ENCODE measurements around the gene KIF5A.

The KIF5A gene

DNA sequence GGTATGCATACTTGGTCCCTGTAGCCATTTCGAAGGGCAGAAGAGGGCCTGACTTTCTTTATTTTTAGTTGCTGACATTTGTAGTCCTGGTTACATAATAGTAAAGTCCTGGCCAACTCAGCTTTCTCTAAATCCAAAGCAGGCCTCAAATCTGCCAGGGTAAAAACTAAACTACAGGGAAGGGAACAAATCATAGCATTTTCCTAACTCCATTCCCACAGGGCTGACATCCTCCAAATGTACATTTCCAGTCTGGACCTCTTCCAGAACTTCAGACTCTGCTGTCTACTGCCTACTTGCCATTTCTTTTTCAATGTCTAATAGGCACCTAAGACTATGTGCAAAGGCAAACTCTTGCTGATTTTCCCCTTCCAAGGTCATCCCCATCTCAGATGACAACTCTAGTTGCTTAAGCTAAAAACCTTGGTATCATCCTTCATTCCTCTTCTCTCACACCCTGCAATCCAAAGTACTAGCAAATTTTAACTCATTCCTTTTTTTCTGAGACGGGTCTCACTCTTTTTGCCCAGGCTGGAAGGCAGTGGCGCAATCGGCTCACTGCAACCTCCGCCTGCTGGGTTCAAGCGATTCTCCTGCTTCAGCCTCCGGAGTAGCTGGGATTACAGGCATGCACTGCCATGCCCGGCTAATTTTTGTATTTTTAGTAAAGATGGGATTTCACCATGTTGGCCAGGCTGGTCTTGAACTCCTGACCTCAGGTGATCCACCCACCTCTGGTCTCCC lies 31.5 kb upstream of the KIF5A start:
- TF ChIP-seq, protein P1, sequence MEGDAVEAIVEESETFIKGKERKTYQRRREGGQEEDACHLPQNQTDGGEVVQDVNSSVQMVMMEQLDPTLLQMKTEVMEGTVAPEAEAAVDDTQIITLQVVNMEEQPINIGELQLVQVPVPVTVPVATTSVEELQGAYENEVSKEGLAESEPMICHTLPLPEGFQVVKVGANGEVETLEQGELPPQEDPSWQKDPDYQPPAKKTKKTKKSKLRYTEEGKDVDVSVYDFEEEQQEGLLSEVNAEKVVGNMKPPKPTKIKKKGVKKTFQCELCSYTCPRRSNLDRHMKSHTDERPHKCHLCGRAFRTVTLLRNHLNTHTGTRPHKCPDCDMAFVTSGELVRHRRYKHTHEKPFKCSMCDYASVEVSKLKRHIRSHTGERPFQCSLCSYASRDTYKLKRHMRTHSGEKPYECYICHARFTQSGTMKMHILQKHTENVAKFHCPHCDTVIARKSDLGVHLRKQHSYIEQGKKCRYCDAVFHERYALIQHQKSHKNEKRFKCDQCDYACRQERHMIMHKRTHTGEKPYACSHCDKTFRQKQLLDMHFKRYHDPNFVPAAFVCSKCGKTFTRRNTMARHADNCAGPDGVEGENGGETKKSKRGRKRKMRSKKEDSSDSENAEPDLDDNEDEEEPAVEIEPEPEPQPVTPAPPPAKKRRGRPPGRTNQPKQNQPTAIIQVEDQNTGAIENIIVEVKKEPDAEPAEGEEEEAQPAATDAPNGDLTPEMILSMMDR (conservative IDR thresholded peaks at IDR 0.05), result no peak
- TF ChIP-seq ZFX (IDR thresholded peaks at IDR 0.05), result no peak
- peak overlapping the region; percentile 88 for H3K27ac ChIP-seq

DNA sequence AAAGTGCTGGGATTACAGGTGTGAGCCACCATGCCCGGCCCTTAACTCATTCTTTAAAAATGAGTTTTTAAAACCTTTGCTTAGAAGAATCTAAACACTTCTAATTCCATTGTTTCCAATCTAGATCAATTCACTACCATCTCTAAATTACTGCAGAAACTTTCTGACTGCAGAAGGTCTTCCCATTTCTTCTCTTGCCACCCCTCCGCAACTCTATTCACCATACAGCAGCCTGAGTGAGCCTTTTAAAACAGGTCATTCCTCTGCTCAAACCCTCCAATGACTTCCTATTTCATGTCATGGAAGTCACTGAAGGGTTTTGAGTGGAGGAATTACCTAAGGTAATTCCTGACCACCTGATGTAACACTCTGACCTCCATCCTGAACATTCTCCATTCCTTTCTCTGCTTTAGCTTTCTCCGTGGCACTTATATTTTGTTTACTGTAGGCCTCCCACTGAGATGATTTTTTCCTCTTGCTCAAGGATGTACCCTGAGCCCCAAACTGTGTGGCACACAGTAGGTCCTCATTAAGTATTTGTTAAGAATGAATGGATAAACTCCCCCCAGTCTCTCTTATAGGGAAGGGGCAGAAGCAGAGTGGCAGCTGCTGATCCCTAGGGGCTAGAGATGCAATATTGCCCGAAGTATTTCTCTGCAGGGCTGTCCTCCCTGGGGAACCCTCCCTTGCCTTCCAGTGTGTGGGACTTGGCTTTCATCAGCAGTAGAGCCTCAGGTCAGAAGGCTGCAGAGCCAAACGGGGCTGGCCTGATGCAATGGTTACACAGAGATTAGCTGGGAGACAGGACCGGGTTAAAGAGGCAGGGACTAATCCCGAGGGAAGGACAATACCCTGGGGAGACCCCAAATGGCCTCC lies 30.7 kb upstream of the KIF5A start:
- peak overlapping the region; percentile 88 for H3K27ac ChIP-seq
- TF ChIP-seq, protein P1 (conservative IDR thresholded peaks at IDR 0.05), result no peak
- no peak for TF ChIP-seq ZFX (IDR thresholded peaks at IDR 0.05)

DNA sequence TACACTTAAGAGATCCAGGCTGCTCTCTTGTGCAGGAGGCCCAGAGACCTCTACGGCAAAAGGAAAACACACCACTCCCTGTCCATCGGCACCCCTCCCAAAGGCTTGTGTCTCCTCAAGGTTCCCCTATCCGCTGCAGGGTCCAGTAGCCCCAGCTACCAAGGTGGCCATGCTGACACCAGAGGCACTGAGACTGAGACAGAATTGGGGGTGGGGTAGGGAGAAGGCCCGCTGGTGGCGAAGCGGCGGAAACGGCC lies 30.1 kb upstream of the KIF5A start:
- TF ChIP-seq, protein P1 (conservative IDR thresholded peaks at IDR 0.05), result no peak
- 0 out of 2 replicates have a peak, but pooled peaks have one; percentile 65 for TF ChIP-seq ZFX (IDR thresholded peaks at IDR 0.05)
- peak overlapping the region; percentile 88 for H3K27ac ChIP-seq

DNA sequence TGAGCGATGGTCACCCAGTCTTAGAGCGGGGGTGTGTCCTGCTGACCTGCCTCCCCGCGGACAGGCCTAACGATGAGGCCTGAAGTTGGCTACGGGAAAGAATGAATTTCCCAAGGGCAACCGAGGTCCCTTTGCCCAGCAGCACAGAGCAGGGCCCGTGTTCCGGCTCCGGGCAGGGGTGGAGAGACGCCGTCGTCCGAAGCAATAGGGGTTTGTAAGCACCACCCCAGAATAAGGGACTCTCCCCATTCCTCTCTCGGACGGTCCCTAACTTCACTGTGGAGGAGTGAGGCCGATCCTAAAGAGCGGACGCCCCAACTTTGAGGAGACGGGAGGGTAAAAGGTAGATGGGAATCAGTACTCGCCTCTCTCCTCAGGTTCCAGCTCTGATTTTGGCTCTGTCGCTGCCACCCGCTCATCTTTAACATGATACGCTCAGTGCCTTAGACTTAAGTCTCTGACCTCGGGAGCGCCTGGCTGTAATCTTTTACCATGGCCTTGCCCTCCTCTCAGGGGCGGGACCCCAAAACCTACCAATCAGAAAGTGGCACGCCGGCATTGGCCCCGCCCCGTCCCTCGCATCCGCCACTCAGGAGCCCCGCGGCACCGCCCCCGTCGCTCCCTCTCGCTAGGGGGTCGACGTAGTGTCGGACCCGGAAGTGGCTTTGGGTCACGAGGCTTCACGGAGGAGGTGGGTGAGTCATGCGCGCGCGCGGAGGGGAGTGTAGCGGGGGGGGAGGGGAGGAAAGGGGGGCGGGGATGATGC lies 29.6 kb upstream of the KIF5A start, which contains the start of gene DDIT3:
Gene DDIT3, minus strand, starts transcription at position 462 of the 766 bp plus-strand sequence. CDS start 3,108 bp downstream, outside the sequence.
- peak; percentile 56; the same call in 1 of the 2 replicates for TF ChIP-seq ZFX (IDR thresholded peaks at IDR 0.05)
- TF ChIP-seq, protein P1 (conservative IDR thresholded peaks at IDR 0.05), result no peak
- H3K27ac ChIP-seq, result peak within 1 kb of the TSS; percentile 88

DNA sequence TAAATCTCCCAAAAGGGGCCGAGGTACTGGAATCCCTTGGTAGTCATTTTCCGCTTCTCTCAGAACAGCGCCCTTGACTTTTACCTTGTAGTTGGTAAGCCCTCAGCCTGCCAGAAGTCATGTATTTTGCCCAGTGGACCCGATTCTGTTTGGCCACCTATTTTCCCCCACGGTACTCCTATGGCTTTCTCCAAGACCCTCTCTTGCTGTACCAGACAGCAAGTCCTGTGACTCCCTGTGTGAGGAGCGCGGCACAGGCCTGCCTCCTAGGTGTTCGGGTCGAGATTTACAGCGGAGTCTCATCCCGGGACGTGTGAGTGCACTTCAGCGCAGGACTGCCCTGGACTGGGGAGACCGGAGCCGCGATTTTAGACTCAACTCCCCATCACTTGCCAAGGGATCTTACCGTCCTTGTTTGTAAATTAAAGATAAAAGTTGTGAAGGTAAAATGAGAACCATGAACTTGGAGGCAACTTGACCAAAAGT lies 28.3 kb upstream of the KIF5A start:
- TF ChIP-seq, protein P1 (conservative IDR thresholded peaks at IDR 0.05), result no peak
- TF ChIP-seq ZFX (IDR thresholded peaks at IDR 0.05), result no peak
- H3K27ac ChIP-seq, result peak overlapping the region; percentile 88

DNA sequence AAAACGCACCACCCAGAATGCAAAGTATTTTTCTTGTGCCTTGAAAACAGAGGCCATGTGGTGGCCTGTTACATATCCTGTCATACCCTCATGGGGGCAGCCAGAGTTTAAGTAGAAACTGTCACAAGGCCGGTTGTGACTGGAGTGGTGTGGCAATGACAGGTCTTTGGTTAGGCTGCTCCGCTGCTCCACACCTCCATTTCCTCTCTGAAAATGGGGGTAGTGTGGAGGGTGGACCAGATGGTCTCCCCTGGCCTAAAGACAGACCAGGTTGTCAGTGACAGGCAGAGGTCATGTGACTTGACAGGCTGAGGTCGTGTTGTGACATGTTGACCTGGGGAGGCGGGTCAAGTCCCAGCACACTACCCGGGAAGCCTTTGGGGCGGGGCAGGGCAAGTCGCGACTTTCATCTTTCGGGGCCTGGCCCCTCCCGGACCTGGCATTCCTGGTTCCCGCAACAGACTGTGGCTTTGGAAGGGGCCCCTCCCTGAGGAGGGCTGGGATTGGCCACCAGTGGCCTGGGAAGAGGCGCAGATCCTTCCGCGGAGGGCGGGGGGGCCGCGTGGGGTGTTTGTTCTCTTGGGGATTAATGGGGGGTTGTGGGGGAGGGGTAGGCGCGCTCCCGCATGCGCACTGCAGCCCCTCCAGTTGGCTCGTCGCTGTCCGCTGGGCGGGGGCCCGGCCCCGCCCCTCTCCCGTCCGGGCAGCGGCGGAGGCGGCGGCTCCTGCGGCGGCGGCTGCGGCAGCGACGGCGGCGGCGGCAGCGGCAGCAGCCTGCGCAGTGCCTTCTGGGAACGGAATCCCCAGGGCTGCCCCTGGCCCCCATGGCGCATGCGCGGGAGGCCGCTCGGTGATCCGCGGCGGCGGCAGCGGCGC lies 27.6 kb upstream of the KIF5A start, which contains the start of gene MBD6:
Gene MBD6, plus strand, starts transcription at position 814 of the 876 bp plus-strand sequence. CDS start 1,480 bp downstream, outside the sequence.
- peak within 1 kb of the TSS; percentile 88 for H3K27ac ChIP-seq
- TF ChIP-seq, protein P1 (conservative IDR thresholded peaks at IDR 0.05), result no peak
- no peak for TF ChIP-seq ZFX (IDR thresholded peaks at IDR 0.05)

Data from C4-2B (cell line).